ENCODE data around the gene SERTAD2.

The SERTAD2 gene

GRCh38 chr2:64605026-64605471 is 48.7 kb downstream of the SERTAD2 start:
- H3K4me3 ChIP-seq (ENCODE audit: low read depth, low read length): no peak overlapping the region
- TF ChIP-seq POLR2A (IDR thresholded peaks at IDR 0.05; ENCODE audit: extremely low read depth, insufficient read length) (no peak), MAX (IDR thresholded peaks at IDR 0.05; ENCODE audit: low read depth, low read length) (no peak), CTCF (IDR thresholded peaks at IDR 0.05; ENCODE audit: low read depth, low read length) (no peak), MYC (IDR thresholded peaks at IDR 0.05; ENCODE audit: low read depth, low read length) (no peak)
- DNase-seq (ENCODE audit: low read depth): no peak

- no peak for DNase-seq (ENCODE audit: low read depth)
- no peak overlapping the region for H3K4me3 ChIP-seq (ENCODE audit: low read depth, low read length)
- TF ChIP-seq MYC (IDR thresholded peaks at IDR 0.05; ENCODE audit: low read depth, low read length): no peak
- no peak for TF ChIP-seq POLR2A (IDR thresholded peaks at IDR 0.05; ENCODE audit: extremely low read depth, insufficient read length)
- TF ChIP-seq MAX (IDR thresholded peaks at IDR 0.05; ENCODE audit: low read depth, low read length): no peak
- no peak for TF ChIP-seq CTCF (IDR thresholded peaks at IDR 0.05; ENCODE audit: low read depth, low read length)
Observed at GRCh38 chr2:64604155-64604554, 49.6 kb downstream of the SERTAD2 start.

- no peak overlapping the region for H3K4me3 ChIP-seq (ENCODE audit: low read depth, low read length)
- DNase-seq (ENCODE audit: low read depth): no peak
Observed at GRCh38 chr2:64602436-64602835, 51.3 kb downstream of the SERTAD2 start.

GRCh38 chr2:64601785-64602391 is 51.8 kb downstream of the SERTAD2 start:
- no peak for DNase-seq (ENCODE audit: low read depth)
- H3K4me3 ChIP-seq (ENCODE audit: low read depth, low read length): no peak overlapping the region
- TF ChIP-seq CTCF (IDR thresholded peaks at IDR 0.05; ENCODE audit: low read depth, low read length): no peak
- TF ChIP-seq MYC (IDR thresholded peaks at IDR 0.05; ENCODE audit: low read depth, low read length): no peak
- TF ChIP-seq MAX (IDR thresholded peaks at IDR 0.05; ENCODE audit: low read depth, low read length): no peak
- TF ChIP-seq POLR2A (IDR thresholded peaks at IDR 0.05; ENCODE audit: extremely low read depth, insufficient read length): no peak

More at GRCh38 chr2:64602436-64602835, 51.3 kb downstream of the SERTAD2 start:
- TF ChIP-seq MAX (IDR thresholded peaks at IDR 0.05; ENCODE audit: low read depth, low read length): no peak
- TF ChIP-seq POLR2A (IDR thresholded peaks at IDR 0.05; ENCODE audit: extremely low read depth, insufficient read length): no peak
- no peak for TF ChIP-seq MYC (IDR thresholded peaks at IDR 0.05; ENCODE audit: low read depth, low read length)
- TF ChIP-seq CTCF (IDR thresholded peaks at IDR 0.05; ENCODE audit: low read depth, low read length): no peak

GRCh38 chr2:64601034-64601754 is 52.5 kb downstream of the SERTAD2 start:
- TF ChIP-seq CTCF (IDR thresholded peaks at IDR 0.05; ENCODE audit: low read depth, low read length) (no peak), MAX (IDR thresholded peaks at IDR 0.05; ENCODE audit: low read depth, low read length) (no peak), MYC (IDR thresholded peaks at IDR 0.05; ENCODE audit: low read depth, low read length) (no peak), POLR2A (IDR thresholded peaks at IDR 0.05; ENCODE audit: extremely low read depth, insufficient read length) (no peak)
- DNase-seq (ENCODE audit: low read depth): no peak
- H3K4me3 ChIP-seq (ENCODE audit: low read depth, low read length): no peak overlapping the region
